Pancreas (tissue), 10 donors: ENCODE data around the gene SLC12A7. TPM values are rescaled to one million over a fixed set of nuclear protein-coding genes. Genes with fewer than 3 reads are reported as not detected.

ENCODE experiments used
- ATAC-seq, 4 donors: fragments of 200-7000 bp; cut with Tn5 transposase; one replicate each; pipeline versions ENCODE4 v1.8.0 to v1.9.1; 2020; ENCODE audit warnings: mild to moderate bottlenecking in 4 of 4, moderate library complexity in 4 of 4
- DNase-seq, 6 donors: peaks; one replicate each; pipeline ENCODE4 v3.0.0-alpha.2; 2020
- FAIRE-seq: peaks from 2 replicates; lab custom pipeline; 2012; peaks lifted over from hg19 to GRCh38; lab: Jason Lieb, UNC
- H3K27ac ChIP-seq, 4 donors: fragments of 200-600 bp; sonication (generic); 1 replicate in 3 of 4; 2 replicates in 1 of 4; pipeline versions ENCODE4 v1.5.0 to v1.8.0; 2020
- H3K27me3 ChIP-seq, 4 donors: fragments of 200-600 bp; one replicate each; pipeline ENCODE4 v1.8.0; 2021
- H3K36me3 ChIP-seq, 3 donors: fragments of 200-600 bp; sonication (generic) in 1 of 3; one replicate each; pipeline versions ENCODE4 v1.5.0 to v1.8.0; 2020 to 2021
- H3K4me1 ChIP-seq, 3 donors: fragments of 200-600 bp; one replicate each; pipeline ENCODE4 v1.8.0; 2021
- H3K4me3 ChIP-seq, 4 donors: fragments of 200-600 bp; sonication (generic) in 2 of 4; one replicate each; pipeline versions ENCODE4 v1.5.0 to v1.8.0; 2020 to 2021
- H3K9me3 ChIP-seq, 4 donors: fragments of 200-600 bp; one replicate each; pipeline ENCODE4 v1.8.0; 2021
- WGBS, 2 donors: extraction: QIAGEN DNeasy Blood & Tissue Kit; methylation state at CpG; one replicate each; pipeline ENCODE4 v1.1.7; 2013; 5-methylcytosine and 5-hydroxymethylcytosine counted together
- intact Hi-C, 3 donors: fragments of 100-400 bp; cut with DNase I; formaldehyde crosslinking; loops; one replicate each; pipeline versions ENCODE4 v1.11.1 to v1.14.2; 2022
- polyA plus RNA-seq, 2 donors: library from polyadenylated mRNA; stranded (reverse); fragments of 200-250 nt; gene quantifications; one replicate each; pipeline ENCODE4 v1.2.3, GENCODE V29; 2013
- total RNA-seq, 6 donors: library from RNA; stranded (reverse); fragmentation: NEBNext Ultra II Directional in 4 of 6; extraction: Animal tissue kit (Norgen Biotek cat#: 25700) in 4 of 6; gene quantifications; one replicate each; pipeline versions ENCODE4 v1.2.1 to v1.2.4, GENCODE V29; 2021 to 2023
- TF ChIP-seq, protein P1 (sequence below), 4 donors: fragments of 200-600 bp; sonication (generic) in 3 of 4; IDR thresholded peaks; one replicate each; pipeline versions ENCODE4 v1.5.0 to v1.8.0; 2021; ENCODE audit warnings: antibody characterized with exemption in 4 of 4
- donor health status: healthy with polysubstance abuse.
- donor health status: DM: no; HTN: no; CAD: no; lungs with moderate emphysema.
- donor health status: DM: no; HTN: no; CAD: no.
- donor health status: control.
- donor health status: control.
- donor health status: Bipolar disorder and iron deficiency.
- donor health status: DM: yes; HTN: yes; CAD: no.
- donor health status: DM: no; HTN: no; CAD: no.
- donor health status: DM: no; HTN: no; CAD: no.
- donor health status: DM: yes; HTN: yes; CAD: no.

The SLC12A7 gene
- total and polyA plus RNA-seq, 8 donors = 17.4 to 56.5 (median 35.8) TPM

- TF ChIP-seq, protein P1, sequence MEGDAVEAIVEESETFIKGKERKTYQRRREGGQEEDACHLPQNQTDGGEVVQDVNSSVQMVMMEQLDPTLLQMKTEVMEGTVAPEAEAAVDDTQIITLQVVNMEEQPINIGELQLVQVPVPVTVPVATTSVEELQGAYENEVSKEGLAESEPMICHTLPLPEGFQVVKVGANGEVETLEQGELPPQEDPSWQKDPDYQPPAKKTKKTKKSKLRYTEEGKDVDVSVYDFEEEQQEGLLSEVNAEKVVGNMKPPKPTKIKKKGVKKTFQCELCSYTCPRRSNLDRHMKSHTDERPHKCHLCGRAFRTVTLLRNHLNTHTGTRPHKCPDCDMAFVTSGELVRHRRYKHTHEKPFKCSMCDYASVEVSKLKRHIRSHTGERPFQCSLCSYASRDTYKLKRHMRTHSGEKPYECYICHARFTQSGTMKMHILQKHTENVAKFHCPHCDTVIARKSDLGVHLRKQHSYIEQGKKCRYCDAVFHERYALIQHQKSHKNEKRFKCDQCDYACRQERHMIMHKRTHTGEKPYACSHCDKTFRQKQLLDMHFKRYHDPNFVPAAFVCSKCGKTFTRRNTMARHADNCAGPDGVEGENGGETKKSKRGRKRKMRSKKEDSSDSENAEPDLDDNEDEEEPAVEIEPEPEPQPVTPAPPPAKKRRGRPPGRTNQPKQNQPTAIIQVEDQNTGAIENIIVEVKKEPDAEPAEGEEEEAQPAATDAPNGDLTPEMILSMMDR (IDR thresholded peaks at IDR 0.05) = no peak
- Histone ChIP-seq H3K4me1 (peaks cover 43 to 66% (median 52%) of the 10 kb centered on the region in 3 donors), H3K27ac (peak overlapping the region in 2 of 4 donors; percentile 69 to 70), H3K4me3 (no peak overlapping the region), H3K36me3 (no peaks in the 10 kb centered on the region), H3K9me3 (no peaks in the 10 kb centered on the region), H3K27me3 (no peaks in the 10 kb centered on the region)
- WGBS, 2 donors = 61 to 67% methylated on average over 26 of the region's 26 CpGs
- DNase-seq (no peak), FAIRE-seq (no peak), ATAC-seq (no peak)
- intact Hi-C loops = no loop called here
Measured at GRCh38 chr5:1107167-1108022, 4.5 kb downstream of the SLC12A7 start.

DNA sequence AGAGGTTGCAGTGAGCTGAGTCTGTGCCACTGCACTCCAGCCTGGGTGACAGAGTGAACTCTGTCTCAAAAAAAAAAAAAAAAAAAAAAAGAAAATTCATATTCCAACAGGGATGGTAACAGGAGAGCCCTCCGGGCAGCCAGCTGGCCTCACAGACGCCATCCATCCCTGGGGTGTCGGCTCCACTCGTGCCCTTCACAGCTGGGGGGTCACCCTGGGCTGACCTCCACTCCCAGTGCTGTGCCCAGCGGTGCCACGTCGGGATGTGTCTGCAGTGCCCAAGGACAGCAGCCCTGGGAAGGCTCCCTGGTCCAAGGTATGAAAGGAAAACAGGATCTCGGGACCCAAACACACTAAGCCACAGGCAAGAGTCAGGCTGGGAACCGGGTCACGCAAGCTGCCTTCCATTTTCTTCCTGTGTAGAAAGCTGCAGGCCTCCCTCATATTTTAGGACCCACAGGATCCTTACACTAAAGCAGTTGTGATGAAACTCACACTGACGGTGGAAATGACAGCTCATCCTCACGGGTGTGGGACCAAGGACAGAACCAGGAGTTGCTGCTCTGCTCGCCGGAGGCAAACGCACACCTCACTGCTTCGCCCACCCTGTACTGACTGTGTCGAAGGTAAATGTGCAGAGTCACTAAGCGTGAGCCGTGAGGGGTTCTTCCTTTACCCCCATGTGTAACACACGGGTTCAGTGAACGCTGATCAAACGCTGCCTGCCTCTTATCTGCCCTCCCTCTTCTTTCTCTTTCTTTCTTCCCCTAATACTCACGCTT, 5.3 kb downstream of the SLC12A7 start:
- Histone ChIP-seq H3K4me3 (no peak overlapping the region), H3K27me3 (no peaks in the 10 kb centered on the region), H3K9me3 (no peaks in the 10 kb centered on the region), H3K4me1 (peaks cover 43 to 66% (median 52%) of the 10 kb centered on the region in 3 donors), H3K36me3 (no peaks in the 10 kb centered on the region), H3K27ac (peak overlapping the region in 3 of 4 donors; percentile 58 to 70 (median 69))
- TF ChIP-seq, protein P1 (IDR thresholded peaks at IDR 0.05) = no peak
- intact Hi-C loops = no loop called here
- 70 to 71% methylated on average over 23 of the region's 23 CpGs for WGBS, 2 donors
- FAIRE-seq (no peak), ATAC-seq (no peak), DNase-seq (peak in 1 of 6 donors; percentile 40)

DNA sequence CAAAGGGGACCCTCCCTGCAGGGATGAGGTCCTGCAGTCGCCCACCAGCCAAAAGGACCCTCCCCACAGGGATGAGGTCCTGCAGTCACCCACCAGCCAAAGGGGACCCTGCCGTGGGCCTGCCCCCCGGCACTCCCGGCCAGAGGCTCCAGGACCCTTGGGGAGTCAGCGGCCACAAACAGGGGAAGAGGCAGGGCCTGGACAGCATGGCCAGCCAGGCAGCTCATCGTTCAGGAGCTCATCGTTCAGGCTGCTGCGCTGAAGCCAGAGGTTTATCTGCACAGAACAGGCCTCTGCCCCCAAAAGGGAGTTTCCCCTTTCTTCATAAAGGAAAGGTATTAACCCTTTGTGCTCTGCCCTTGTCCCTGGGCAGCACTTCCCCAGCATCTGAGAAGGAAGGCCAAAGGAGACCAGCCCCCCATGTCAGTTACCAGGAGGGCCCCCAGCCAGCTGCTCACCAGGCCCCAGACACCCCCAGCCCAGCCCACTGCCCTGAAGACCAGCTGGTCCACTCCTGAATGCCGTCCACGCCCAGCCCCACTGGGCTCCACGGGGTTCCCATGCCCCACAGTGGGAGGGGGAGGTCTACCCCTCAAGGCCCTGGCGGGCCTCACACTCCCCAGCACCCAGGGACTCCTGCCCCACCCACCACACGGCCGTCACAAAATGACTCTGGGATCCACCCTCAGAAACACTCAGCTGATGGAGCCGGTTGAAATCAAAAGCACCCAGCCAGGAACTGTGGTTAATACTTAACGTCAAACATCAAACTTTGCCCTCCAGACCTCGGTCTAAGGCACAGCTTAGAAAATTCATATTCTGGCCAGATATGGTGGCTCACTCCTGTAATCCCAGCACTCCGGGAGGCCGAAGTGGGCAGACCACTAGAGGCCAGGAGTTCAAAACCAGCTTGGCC, 6.3 kb downstream of the SLC12A7 start:
- FAIRE-seq = no peak
- peak overlapping the region in 3 of 4 donors; percentile 58 to 70 (median 69) for H3K27ac ChIP-seq
- peaks cover 43 to 66% (median 52%) of the 10 kb centered on the region in 3 donors for H3K4me1 ChIP-seq
- H3K9me3 ChIP-seq = no peaks in the 10 kb centered on the region
- no peak overlapping the region for H3K4me3 ChIP-seq
- TF ChIP-seq, protein P1 (IDR thresholded peaks at IDR 0.05) = no peak
- WGBS, 2 donors = 28 to 29% methylated on average over 19 of the region's 19 CpGs
- peak; percentile 27 to 63 (median 55) for ATAC-seq
- DNase-seq = peak in 2 of 6 donors; percentile 46 to 67
- H3K27me3 ChIP-seq = no peaks in the 10 kb centered on the region
- no peaks in the 10 kb centered on the region for H3K36me3 ChIP-seq
- intact Hi-C loops = no loop called here

DNA sequence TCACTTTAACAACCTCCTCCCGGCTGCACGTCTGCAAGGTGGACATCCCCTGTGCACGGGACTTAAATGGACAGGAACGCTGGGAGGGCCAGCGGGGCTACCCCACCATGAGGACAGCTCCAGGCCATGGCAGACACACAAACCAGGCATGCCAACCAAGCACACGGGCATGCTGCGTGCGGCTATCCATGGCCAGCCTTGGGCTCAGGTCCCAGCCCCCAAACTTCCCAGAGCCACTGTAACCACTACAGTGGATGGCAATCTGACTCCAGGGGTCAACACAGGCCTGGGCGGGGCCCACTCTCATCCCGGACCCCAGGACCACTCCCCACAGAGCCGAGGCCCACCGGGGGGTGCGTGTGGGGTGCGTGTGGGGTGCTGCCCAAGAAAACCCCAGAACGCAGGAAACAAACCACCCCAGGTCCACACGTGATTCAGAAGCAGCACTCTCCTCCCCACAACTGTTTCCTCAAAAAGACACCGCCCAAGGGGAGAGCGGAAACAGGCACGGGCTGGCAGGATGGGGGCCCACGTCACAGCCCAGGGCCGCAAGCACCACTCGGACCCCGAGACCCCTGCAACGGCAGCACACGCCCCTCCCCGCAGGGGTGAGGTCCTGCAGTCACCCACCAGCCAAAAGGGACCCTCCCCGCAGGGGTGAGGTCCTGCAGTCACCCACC, 7.4 kb downstream of the SLC12A7 start:
- H3K9me3 ChIP-seq = no peaks in the 10 kb centered on the region
- peaks cover 39 to 61% (median 44%) of the 10 kb centered on the region in 3 donors for H3K4me1 ChIP-seq
- H3K36me3 ChIP-seq = no peaks in the 10 kb centered on the region
- 64 to 69% methylated on average over 26 to 27 of the region's 27 CpGs for WGBS, 2 donors
- peak overlapping the region in 3 of 4 donors; percentile 40 to 63 (median 46) for H3K27ac ChIP-seq
- no peak overlapping the region for H3K4me3 ChIP-seq
- no peaks in the 10 kb centered on the region for H3K27me3 ChIP-seq
- DNase-seq (no peak), ATAC-seq (no peak), FAIRE-seq (no peak)
- TF ChIP-seq, protein P1 (IDR thresholded peaks at IDR 0.05) = no peak
- intact Hi-C loops = no loop called here
